MM.1S (cell line): ENCODE results near the gene FAM163A.
"Not testable (repeated sequence)": the region's sequence is repeated elsewhere in the genome, so short reads cannot be mapped to it uniquely, and the experiment has no call there.

Experiments
- CTCF ChIP-seq: fragments of 300-600 bp; sonication (generic); IDR thresholded peaks from 2 replicates; pipeline ENCODE4 v1.5.1; 2016; ENCODE audit warnings: antibody characterized with exemption, low read length, mixed read lengths
- EZH2 ChIP-seq: fragments of 300-600 bp; sonication (generic); optimal IDR thresholded peaks from 2 replicates; pipeline ENCODE3; 2017; ENCODE audit warnings: low read depth, mild to moderate bottlenecking, antibody characterized with exemption, low read length, mixed read lengths

DNA sequence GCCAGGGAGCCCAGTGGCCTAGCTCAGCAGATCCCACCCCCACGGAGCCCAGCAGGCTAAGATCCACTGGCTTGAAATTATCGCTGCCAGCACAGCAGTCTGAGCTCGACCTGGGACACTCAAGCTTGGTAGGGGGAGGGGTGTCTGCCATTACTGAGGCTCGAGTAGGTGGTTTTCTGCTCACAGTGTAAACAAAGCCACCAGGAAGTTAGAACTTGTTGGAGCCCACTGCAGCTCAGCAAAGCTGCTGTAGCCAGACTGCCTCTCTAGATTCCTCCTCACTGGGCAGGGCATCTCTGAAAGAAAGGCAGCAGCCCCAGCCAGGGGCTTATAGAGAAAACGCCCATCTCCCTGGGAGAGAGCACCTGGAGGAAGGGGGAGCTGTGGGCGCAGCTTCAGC lies 48.6 kb upstream of the FAM163A start:
- not testable (repeated sequence) for TF ChIP-seq CTCF, EZH2
